ENCODE data around the gene WDR88.
"Not testable (repeated sequence)": the region's sequence is repeated elsewhere in the genome, so short reads cannot be mapped to it uniquely, and the experiment has no call there.

The WDR88 gene

DNA sequence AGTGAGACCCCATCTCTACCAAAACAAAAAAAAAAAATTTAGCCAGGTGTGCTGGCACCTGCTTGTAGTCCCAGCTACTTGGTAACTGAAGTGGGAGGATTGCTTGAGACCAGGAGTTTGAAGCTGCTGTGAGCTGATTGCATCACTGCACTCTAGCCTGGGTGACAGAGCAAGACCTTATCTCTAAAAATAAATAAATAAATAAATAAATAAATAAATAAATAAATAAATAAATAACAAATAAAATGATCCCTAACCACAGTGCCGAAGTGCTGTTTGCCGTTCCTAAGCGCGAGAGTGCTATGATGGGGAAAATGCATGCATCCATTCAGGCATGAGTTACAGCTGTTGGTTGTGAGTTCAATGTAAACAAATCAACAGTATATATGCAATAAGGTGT, 27.2 kb downstream of the WDR88 start:
- H3K27me3 ChIP-seq: no peaks in the 10 kb centered on the region
- no peak for TF ChIP-seq CTCF (IDR thresholded peaks at IDR 0.05; ENCODE audit: low read depth, low read length)
- H3K4me1 ChIP-seq: no peaks in the 10 kb centered on the region
- no peaks in the 10 kb centered on the region for H3K9me3 ChIP-seq
- H3K4me3 ChIP-seq (ENCODE audit: low read depth, low read length): no peak overlapping the region
- no peak for DNase-seq
- H3K36me3 ChIP-seq: no peaks in the 10 kb centered on the region

DNA sequence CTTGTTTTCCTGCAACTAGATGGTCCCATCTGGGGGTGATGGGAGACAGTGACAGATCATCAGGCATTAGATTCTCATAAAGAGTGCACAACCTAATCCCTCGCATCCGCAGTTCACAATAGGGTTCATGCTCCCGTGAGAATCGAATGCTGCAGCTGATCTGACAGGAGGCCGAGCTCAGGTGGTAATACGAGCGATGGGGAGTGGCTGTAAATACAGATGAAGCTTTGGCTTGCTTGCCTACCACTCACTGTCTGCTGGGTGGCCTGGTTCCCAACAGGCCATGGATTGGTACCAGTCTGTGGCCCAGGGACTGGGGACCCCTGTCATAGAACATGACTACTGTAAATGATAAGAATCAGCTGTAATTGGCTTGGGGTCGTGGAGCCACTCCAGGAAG, 28.0 kb downstream of the WDR88 start:
- Histone ChIP-seq H3K9me3 (no peaks in the 10 kb centered on the region), H3K27me3 (no peaks in the 10 kb centered on the region), H3K36me3 (no peaks in the 10 kb centered on the region), H3K4me1 (no peaks in the 10 kb centered on the region), H3K4me3 (ENCODE audit: low read depth, low read length) (no peak overlapping the region)
- no peak for TF ChIP-seq CTCF (IDR thresholded peaks at IDR 0.05; ENCODE audit: low read depth, low read length)
- no peak for DNase-seq

DNA sequence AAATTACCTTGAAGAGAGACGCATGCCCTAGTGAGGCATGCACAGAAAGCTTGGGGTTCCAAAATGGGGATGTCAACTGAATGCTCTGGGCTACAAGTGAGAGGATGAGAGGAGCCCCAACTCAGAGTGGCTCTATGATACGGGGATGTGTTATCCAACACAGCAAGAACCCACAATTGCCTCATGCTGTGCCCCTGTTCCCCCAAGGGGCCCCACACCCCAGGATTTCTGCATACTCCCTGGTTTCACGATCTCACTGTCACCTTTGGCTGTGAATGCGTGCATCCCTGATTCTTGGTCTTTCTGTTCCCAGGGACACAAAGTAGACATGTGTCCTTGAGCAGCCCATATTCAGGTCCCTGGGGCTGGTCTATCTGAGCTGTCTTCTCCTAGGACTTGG, 29.3 kb downstream of the WDR88 start:
- no peak for TF ChIP-seq CTCF (IDR thresholded peaks at IDR 0.05; ENCODE audit: low read depth, low read length)
- no peak overlapping the region for H3K4me3 ChIP-seq (ENCODE audit: low read depth, low read length)
- no peaks in the 10 kb centered on the region for H3K9me3 ChIP-seq
- no peak for DNase-seq
- no peaks in the 10 kb centered on the region for H3K4me1 ChIP-seq
- no peaks in the 10 kb centered on the region for H3K27me3 ChIP-seq
- no peaks in the 10 kb centered on the region for H3K36me3 ChIP-seq

- H3K9me3 ChIP-seq: no peaks in the 10 kb centered on the region
Observed at GRCh38 chr19:33163481-33163880, 31.6 kb downstream of the WDR88 start.

DNA sequence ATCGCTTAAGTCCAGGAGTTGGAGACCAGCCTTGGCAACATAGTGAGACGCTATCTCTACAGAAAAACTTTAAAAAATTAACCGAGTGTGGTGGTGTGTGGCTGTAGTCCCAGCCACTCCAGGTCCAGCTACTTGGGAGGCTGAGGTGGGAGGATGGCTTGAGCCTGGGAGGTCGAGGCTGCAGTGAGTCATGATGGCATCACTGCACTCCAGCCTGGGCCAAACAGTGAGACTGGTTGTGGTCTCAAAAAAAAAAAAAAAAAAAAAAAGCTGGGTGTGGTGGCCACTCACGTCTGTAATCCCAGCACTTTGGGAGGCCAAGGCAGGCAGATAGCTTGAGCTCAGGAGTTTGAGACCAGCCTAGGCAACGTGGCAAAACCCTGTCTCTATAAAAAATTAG, 34.1 kb downstream of the WDR88 start:
- not testable (repeated sequence) for H3K4me3 ChIP-seq (ENCODE audit: low read depth, low read length); H3K36me3 ChIP-seq; H3K4me1 ChIP-seq; H3K9me3 ChIP-seq; DNase-seq; H3K27me3 ChIP-seq

More at GRCh38 chr19:33163481-33163880, 31.6 kb downstream of the WDR88 start:
- no peaks in the 10 kb centered on the region for H3K36me3 ChIP-seq
- no peaks in the 10 kb centered on the region for H3K27me3 ChIP-seq
- no peak for TF ChIP-seq CTCF (IDR thresholded peaks at IDR 0.05; ENCODE audit: low read depth, low read length)
- H3K4me1 ChIP-seq: no peaks in the 10 kb centered on the region
- H3K4me3 ChIP-seq (ENCODE audit: low read depth, low read length): no peak overlapping the region
- no peak for DNase-seq

GRCh38 chr19:33167438-33167837, 35.5 kb downstream of the WDR88 start:
- no peak for TF ChIP-seq CTCF (IDR thresholded peaks at IDR 0.05; ENCODE audit: low read depth, low read length)
- Histone ChIP-seq H3K4me1 (no peaks in the 10 kb centered on the region), H3K27me3 (no peaks in the 10 kb centered on the region), H3K9me3 (no peaks in the 10 kb centered on the region), H3K36me3 (no peaks in the 10 kb centered on the region), H3K4me3 (ENCODE audit: low read depth, low read length) (no peak overlapping the region)
- DNase-seq: no peak

GRCh38 chr19:33168528-33168927, 36.6 kb downstream of the WDR88 start:
- Histone ChIP-seq H3K27me3 (no peaks in the 10 kb centered on the region), H3K4me3 (ENCODE audit: low read depth, low read length) (no peak overlapping the region), H3K36me3 (no peaks in the 10 kb centered on the region), H3K9me3 (no peaks in the 10 kb centered on the region), H3K4me1 (no peaks in the 10 kb centered on the region)
- no peak for DNase-seq
- TF ChIP-seq CTCF (IDR thresholded peaks at IDR 0.05; ENCODE audit: low read depth, low read length): no peak

Measured in BE2C (cell line).